Endothelial cell of umbilical vein (primary cell): ENCODE data around the gene ZFY. TPM values are rescaled to one million over a fixed set of nuclear protein-coding genes. Genes with fewer than 3 reads are reported as not detected.

Experiments
- BruUV-seq: library from RNA; stranded (reverse); fragments of 400-500 nt; replicated peaks from 2 replicates; lab custom pipeline; 2021; lab: Mats Ljungman, UMichigan
- CTCF ChIA-PET: fragments of 300-600, 350-600 bp; sonication (Branson Sonifier 250); formaldehyde crosslinking; loops from one replicate; lab custom pipeline; 2021; ENCODE audit warnings: antibody characterized with exemption, inconsistent platforms; lab: Charles Lee
- POLR2A ChIA-PET: fragments of 300-600, 350-600 bp; sonication (Branson Sonifier 250); formaldehyde crosslinking; loops from one replicate; lab custom pipeline; 2021; ENCODE audit warnings: antibody characterized with exemption, inconsistent platforms; lab: Charles Lee
- DNase-seq: peaks from one replicate; pipeline ENCODE4 v3.0.0-alpha.2; 2011; ENCODE audit warnings: low read depth, low spot score
- FAIRE-seq: peaks from 2 replicates; lab custom pipeline; 2011; peaks lifted over from hg19 to GRCh38; lab: Jason Lieb, UNC
- H2AFZ ChIP-seq: 2 replicates; pipeline ENCODE4 v1.6.0; 2012; ENCODE audit warnings: low read depth, low read length, control low read depth, inconsistent platforms
- H3K27ac ChIP-seq: 2 replicates; pipeline ENCODE4 v1.5.1; 2011; ENCODE audit warnings: low read depth, mild to moderate bottlenecking, control low read depth, low read length, moderate library complexity; ENCODE audit not compliant: insufficient read depth
- H3K27me3 ChIP-seq, 2 experiments: 2 replicates each; pipeline versions ENCODE4 v1.6.0 to v1.6.1; 2011; ENCODE audit warnings: low read length in 2 of 2, mixed read lengths in 1 of 2; ENCODE audit not compliant: control insufficient read depth in 2 of 2, insufficient read depth in 2 of 2
- H3K36me3 ChIP-seq, 2 experiments: 2 replicates in 1 of 2; 3 replicates in 1 of 2; pipeline ENCODE4 v1.5.1; 2011; ENCODE audit warnings: low read length in 2 of 2, mild to moderate bottlenecking in 1 of 2, moderate library complexity in 1 of 2; ENCODE audit not compliant: control insufficient read depth in 2 of 2, insufficient read depth in 2 of 2; ENCODE audit errors: extremely low read depth in 1 of 2
- H3K4me1 ChIP-seq: 3 replicates; pipeline ENCODE4 v1.5.1; 2011; ENCODE audit warnings: mild to moderate bottlenecking, low read length; ENCODE audit not compliant: control insufficient read depth, insufficient read depth; ENCODE audit errors: extremely low read depth
- H3K4me2 ChIP-seq: 2 replicates; pipeline ENCODE4 v1.6.1; 2011; ENCODE audit warnings: low read length, control low read depth, mixed read lengths; ENCODE audit not compliant: insufficient read depth
- H3K4me3 ChIP-seq, 3 experiments: fragments of 200-600 bp in 1 of 3; sonication (generic), shearing (Covaris generic) in 1 of 3; replicated peaks in 1 of 3; 2 replicates each; pipeline ENCODE4 v1.5.1; 2011 to 2016; ENCODE audit warnings: control low read depth in 3 of 3, low read length in 3 of 3, mild to moderate bottlenecking in 2 of 3, inconsistent platforms in 1 of 3, low read depth in 1 of 3, moderate library complexity in 1 of 3; ENCODE audit not compliant: insufficient read depth in 1 of 3
- H3K79me2 ChIP-seq: 2 replicates; pipeline ENCODE4 v1.6.0; 2012; ENCODE audit warnings: low read length, inconsistent platforms; ENCODE audit not compliant: control insufficient read depth, insufficient read depth
- H3K9ac ChIP-seq: replicated peaks from 2 replicates; pipeline ENCODE3; 2011; ENCODE audit warnings: low read length, control low read depth; ENCODE audit not compliant: insufficient read depth; ENCODE audit errors: extremely low read depth
- H3K9me1 ChIP-seq: replicated peaks from 3 replicates; pipeline ENCODE4 v1.6.0; 2011; ENCODE audit warnings: mild to moderate bottlenecking, low read length; ENCODE audit not compliant: control insufficient read depth, insufficient read depth; ENCODE audit errors: extremely low read depth
- H3K9me3 ChIP-seq: replicated peaks from 2 replicates; pipeline ENCODE4 v1.5.1; 2012; ENCODE audit warnings: low read length, inconsistent platforms; ENCODE audit not compliant: control insufficient read depth, insufficient read depth
- H4K20me1 ChIP-seq: replicated peaks from 2 replicates; pipeline ENCODE3; 2011; ENCODE audit warnings: mild to moderate bottlenecking, low read length; ENCODE audit not compliant: control insufficient read depth, insufficient read depth; ENCODE audit errors: extremely low read depth
- CTCF ChIP-seq, 2 donors: IDR thresholded peaks; 1 replicate in 1 of 2; 2 replicates in 1 of 2; pipeline ENCODE4 v1.5.1; 2011; ENCODE audit warnings: low read length in 2 of 2, mild to moderate bottlenecking in 2 of 2, moderate library complexity in 2 of 2, control low read depth in 1 of 2, inconsistent platforms in 1 of 2, low read depth in 1 of 2; ENCODE audit not compliant: insufficient read depth in 1 of 2; ENCODE audit errors: extremely low read depth in 1 of 2
- EZH2 ChIP-seq: IDR thresholded peaks from 2 replicates; pipeline ENCODE4 v1.6.1; 2012; ENCODE audit warnings: borderline replicate concordance, low read depth, mild to moderate bottlenecking, moderate library complexity, low read length, inconsistent platforms; ENCODE audit not compliant: severe bottlenecking
- FOS ChIP-seq: IDR thresholded peaks from 2 replicates; pipeline ENCODE4 v1.6.1; 2011; ENCODE audit warnings: mild to moderate bottlenecking, low read length, moderate library complexity, borderline replicate concordance; ENCODE audit not compliant: insufficient read depth
- GATA2 ChIP-seq: IDR thresholded peaks from 2 replicates; pipeline ENCODE4 v1.7.0; 2011; ENCODE audit warnings: low read depth, mild to moderate bottlenecking, moderate library complexity, mixed read lengths, low read length; ENCODE audit not compliant: insufficient read length, insufficient read depth
- JUN ChIP-seq: IDR thresholded peaks from 2 replicates; pipeline ENCODE4 v1.6.1; 2011; ENCODE audit warnings: borderline replicate concordance, low read depth; ENCODE audit not compliant: insufficient read length, insufficient read depth
- MAX ChIP-seq: IDR thresholded peaks from 2 replicates; pipeline ENCODE4 v1.6.1; 2011; ENCODE audit not compliant: insufficient read depth, insufficient read length
- MYC ChIP-seq: IDR thresholded peaks from one replicate; pipeline ENCODE4 v1.6.1; 2011; ENCODE audit warnings: mild to moderate bottlenecking, low read depth, low read length
- POLR2A ChIP-seq: IDR thresholded peaks from 2 replicates; pipeline ENCODE4 v1.6.1; 2012; ENCODE audit warnings: low read depth, mild to moderate bottlenecking, control low read depth, low read length
- POLR2AphosphoS5 ChIP-seq: IDR thresholded peaks from 2 replicates; pipeline ENCODE4 v1.6.1; 2012; ENCODE audit warnings: low read depth, mild to moderate bottlenecking, control low read depth, low read length, moderate library complexity; ENCODE audit not compliant: insufficient read depth
- dilution Hi-C: fragments of 300-500 bp; cut with MboI; formaldehyde crosslinking; loops from one replicate; pipeline ENCODE4 v1.15.0; 2019; ENCODE audit warnings: low sequenced_read_pairs; ENCODE audit not compliant: extremely low pct_ligation_motif_present
- intact Hi-C: fragments of 100-400 bp; cut with micrococcal nuclease; formaldehyde crosslinking; loops from one replicate; pipeline ENCODE4 v1.10.0; 2022
- polyA plus RNA-seq, 4 experiments: library from polyadenylated mRNA; depleted of rRNA in 3 of 4; stranded (reverse) in 3 of 4; unstranded in 1 of 4; fragments of >200 nt; gene quantifications; 2 replicates each; pipeline versions ENCODE4 v1.2.1 to v1.2.3, GENCODE V29; 2011 to 2012; ENCODE audit warnings: missing spikeins in 1 of 4
- total RNA-seq: library from RNA; stranded (reverse); gene quantifications from 2 replicates; pipeline ENCODE4 v1.2.3, GENCODE V29; 2021

ZFY gene
- total and polyA plus RNA-seq, 2 donors (not counting 3 experiments of a cell fraction or from before 2014, with no cell fraction given): 3.1 to 10.8 TPM

- Histone ChIP-seq H3K9me1 (no peaks in the 10 kb centered on the region), H3K27me3 (no peaks in the 10 kb centered on the region), H4K20me1 (no peaks in the 10 kb centered on the region), H3K27ac (no peak overlapping the region), H3K4me2 (no peak overlapping the region), H3K4me1 (no peaks in the 10 kb centered on the region), H3K79me2 (peaks cover 17% of the 10 kb centered on the region), H2AFZ (no peak overlapping the region), H3K9ac (no peak overlapping the region), H3K4me3 (no peak overlapping the region), H3K36me3 (no peaks in the 10 kb centered on the region), H3K9me3 (no peaks in the 10 kb centered on the region)
- no peak for DNase-seq
- ChIA-PET CTCF (no interaction called here), POLR2A (no interaction called here)
- TF ChIP-seq POLR2A: no peak
- no peak for TF ChIP-seq JUN
- no peak for TF ChIP-seq CTCF (IDR thresholded peaks at IDR 0.05; ENCODE audit: extremely low read depth in 1 of 2, insufficient read depth in 1 of 2, low read depth in 1 of 2, low read length in 2 of 2)
- no peak for TF ChIP-seq POLR2AphosphoS5
- no TSS peak for BruUV-seq
- FAIRE-seq: no peak
- intact Hi-C loops: no loop called here
- dilution Hi-C loops: no loop called here
These were observed 34.4 kb downstream of the ZFY start for GRCh38 chrY:2969561-2969960.

- no peak overlapping the region for H2AFZ ChIP-seq
- H3K9ac ChIP-seq: no peak overlapping the region
- H3K27me3 ChIP-seq: no peaks in the 10 kb centered on the region
- intact Hi-C loops (no loop called here), dilution Hi-C loops (no loop called here)
- H3K36me3 ChIP-seq: peaks cover 2% of the 10 kb centered on the region in 2 experiments
- no TSS peak for BruUV-seq
- ChIA-PET POLR2A (no interaction called here), CTCF (no interaction called here)
- peaks cover 15% of the 10 kb centered on the region for H3K79me2 ChIP-seq
- H3K27ac ChIP-seq: no peak overlapping the region
- FAIRE-seq (no peak), DNase-seq (no peak)
- no peaks in the 10 kb centered on the region for H3K9me3 ChIP-seq
- H3K4me3 ChIP-seq: no peak overlapping the region
- H3K9me1 ChIP-seq: no peaks in the 10 kb centered on the region
- no peaks in the 10 kb centered on the region for H4K20me1 ChIP-seq
- H3K4me2 ChIP-seq: no peak overlapping the region
- TF ChIP-seq POLR2AphosphoS5 (no peak), POLR2A (no peak), GATA2 (no peak), MYC (no peak), FOS (no peak), EZH2 (no peak), MAX (no peak), CTCF (IDR thresholded peaks at IDR 0.05; ENCODE audit: extremely low read depth in 1 of 2, insufficient read depth in 1 of 2, low read depth in 1 of 2, low read length in 2 of 2) (no peak), JUN (no peak)
- H3K4me1 ChIP-seq: no peaks in the 10 kb centered on the region
These were observed 37.5 kb downstream of the ZFY start for GRCh38 chrY:2972708-2973107.
